ENCODE data around the gene SFT2D2.

Gene SFT2D2

GRCh38 chr1:168234846-168235547 is 9.2 kb downstream of the SFT2D2 start:
- in situ Hi-C loops (cut with MboI; ENCODE audit: low sequenced_read_pairs): no loop called here
- Histone ChIP-seq H3K27me3 (ENCODE audit: low read depth) (no peaks in the 10 kb centered on the region), H3K4me1 (no peaks in the 10 kb centered on the region), H3K4me3 (no peak overlapping the region), H3K9me3 (no peaks in the 10 kb centered on the region), H3K36me3 (replicated peaks) (peaks cover 40% of the 10 kb centered on the region)
- DNase-seq (ENCODE audit: low spot score in 2 of 2): peak; percentile 46 to 60

- Histone ChIP-seq H3K4me3 (no peak overlapping the region), H3K4me1 (no peaks in the 10 kb centered on the region), H3K36me3 (replicated peaks) (peaks cover 44% of the 10 kb centered on the region), H3K9me3 (no peaks in the 10 kb centered on the region), H3K27me3 (ENCODE audit: low read depth) (no peaks in the 10 kb centered on the region)
- in situ Hi-C loops (cut with MboI; ENCODE audit: low sequenced_read_pairs): no loop called here
- DNase-seq (ENCODE audit: low spot score in 2 of 2): no peak
Measured at GRCh38 chr1:168235548-168235885, 9.7 kb downstream of the SFT2D2 start.

GRCh38 chr1:168235937-168236336 is 10.1 kb downstream of the SFT2D2 start:
- H3K27me3 ChIP-seq (ENCODE audit: low read depth): no peaks in the 10 kb centered on the region
- in situ Hi-C loops (cut with MboI; ENCODE audit: low sequenced_read_pairs): no loop called here
- peaks cover 47% of the 10 kb centered on the region for H3K36me3 ChIP-seq (replicated peaks)
- no peak overlapping the region for H3K4me3 ChIP-seq
- no peaks in the 10 kb centered on the region for H3K9me3 ChIP-seq
- H3K4me1 ChIP-seq: no peaks in the 10 kb centered on the region
- DNase-seq (ENCODE audit: low spot score in 2 of 2): no peak

DNA sequence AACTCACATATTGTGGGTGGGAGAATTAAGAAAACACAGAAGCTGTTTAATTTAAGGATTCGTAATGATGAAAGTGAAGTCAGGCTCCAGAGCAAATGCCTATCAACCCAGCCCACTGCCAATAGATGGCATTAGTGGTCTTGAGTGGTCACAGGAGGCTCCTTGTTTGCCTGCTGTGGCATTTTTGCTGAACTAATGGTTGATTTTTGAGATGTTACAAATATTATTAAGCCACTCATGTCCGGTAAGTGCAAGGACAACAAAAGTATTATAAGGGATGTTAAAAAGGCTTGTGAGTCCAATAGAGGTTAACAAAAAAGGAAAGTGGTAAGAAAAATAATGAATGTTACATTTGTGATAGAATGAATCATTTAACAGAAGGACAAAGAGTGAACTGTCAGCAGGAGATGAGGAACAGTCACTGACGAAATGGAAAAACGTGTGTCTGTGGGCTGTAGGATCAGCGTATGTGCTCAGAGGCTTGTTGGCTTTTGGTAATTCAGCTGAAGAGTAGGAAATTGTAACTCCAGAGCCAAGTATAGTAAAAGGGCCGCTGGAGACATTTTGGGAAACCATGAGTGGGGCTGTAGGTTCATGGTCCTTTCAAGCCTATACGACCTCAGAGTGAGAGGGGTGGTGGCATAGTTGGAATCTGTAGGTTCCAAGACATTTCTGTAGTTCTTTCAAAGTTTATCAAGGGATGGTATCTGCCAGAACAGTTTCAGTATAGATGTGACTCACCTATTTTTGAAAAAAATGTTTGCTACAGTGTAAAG is 11.2 kb downstream of the SFT2D2 start:
- in situ Hi-C loops (cut with MboI; ENCODE audit: low sequenced_read_pairs): no loop called here
- H3K36me3 ChIP-seq (replicated peaks): peaks cover 54% of the 10 kb centered on the region

GRCh38 chr1:168243198-168243597 is 17.4 kb downstream of the SFT2D2 start:
- H3K4me1 ChIP-seq: no peaks in the 10 kb centered on the region
- no peak for DNase-seq (ENCODE audit: low spot score in 2 of 2)
- H3K9me3 ChIP-seq: no peaks in the 10 kb centered on the region
- H3K4me3 ChIP-seq: no peak overlapping the region
- peaks cover 62% of the 10 kb centered on the region for H3K36me3 ChIP-seq (replicated peaks)
- in situ Hi-C loops (cut with MboI; ENCODE audit: low sequenced_read_pairs): no loop called here
- H3K27me3 ChIP-seq (ENCODE audit: low read depth): no peaks in the 10 kb centered on the region

More for the DNA sequence above, 11.2 kb downstream of the SFT2D2 start:
- H3K4me1 ChIP-seq: no peaks in the 10 kb centered on the region
- no peaks in the 10 kb centered on the region for H3K9me3 ChIP-seq
- H3K27me3 ChIP-seq (ENCODE audit: low read depth): no peaks in the 10 kb centered on the region
- no peak overlapping the region for H3K4me3 ChIP-seq
- DNase-seq (ENCODE audit: low spot score in 2 of 2): no peak

DNA sequence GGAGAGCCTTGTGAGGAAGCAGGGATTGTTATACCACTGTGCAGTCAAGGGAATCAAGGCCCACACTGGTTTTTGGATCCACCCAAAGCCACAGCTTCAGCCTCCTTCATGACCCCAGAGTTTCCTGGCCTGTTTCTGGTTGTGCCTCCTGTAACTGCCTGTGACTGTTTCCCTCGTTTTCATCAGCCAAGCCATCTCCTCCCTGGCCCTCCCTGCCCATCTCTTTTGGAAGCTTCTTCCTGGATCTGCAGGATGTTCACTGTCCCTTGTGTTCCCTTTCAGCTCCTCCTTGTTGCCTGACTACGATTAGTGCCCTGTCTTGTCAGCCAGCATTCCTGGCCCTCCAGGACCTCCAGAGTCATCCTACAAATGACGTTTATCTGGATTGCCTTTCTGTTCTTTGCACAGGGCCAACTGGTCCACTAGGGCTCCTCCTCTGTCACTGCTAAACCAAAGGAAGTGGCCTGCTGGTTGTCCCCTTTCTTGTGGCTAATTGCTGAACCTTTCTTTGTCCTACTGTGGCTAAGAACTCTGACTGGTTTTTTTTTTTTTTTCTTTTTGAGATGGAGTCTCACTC is 17.9 kb downstream of the SFT2D2 start:
- in situ Hi-C loops (cut with MboI; ENCODE audit: low sequenced_read_pairs): no loop called here
- no peak for DNase-seq (ENCODE audit: low spot score in 2 of 2)

GRCh38 chr1:168245042-168245441 is 19.2 kb downstream of the SFT2D2 start:
- Histone ChIP-seq H3K27me3 (ENCODE audit: low read depth) (no peaks in the 10 kb centered on the region), H3K9me3 (no peaks in the 10 kb centered on the region), H3K36me3 (replicated peaks) (peaks cover 61% of the 10 kb centered on the region), H3K4me3 (no peak overlapping the region), H3K4me1 (no peaks in the 10 kb centered on the region)
- in situ Hi-C loops (cut with MboI; ENCODE audit: low sequenced_read_pairs): no loop called here
- no peak for DNase-seq (ENCODE audit: low spot score in 2 of 2)

More for the DNA sequence above, 17.9 kb downstream of the SFT2D2 start:
- H3K4me1 ChIP-seq: no peaks in the 10 kb centered on the region
- H3K4me3 ChIP-seq: no peak overlapping the region
- peaks cover 64% of the 10 kb centered on the region for H3K36me3 ChIP-seq (replicated peaks)
- H3K27me3 ChIP-seq (ENCODE audit: low read depth): no peaks in the 10 kb centered on the region
- H3K9me3 ChIP-seq: no peaks in the 10 kb centered on the region

- no peak overlapping the region for H3K4me3 ChIP-seq
- peaks cover 54% of the 10 kb centered on the region for H3K36me3 ChIP-seq (replicated peaks)
- H3K27me3 ChIP-seq (ENCODE audit: low read depth): no peaks in the 10 kb centered on the region
- DNase-seq (ENCODE audit: low spot score in 2 of 2): no peak
- no peaks in the 10 kb centered on the region for H3K4me1 ChIP-seq
- H3K9me3 ChIP-seq: no peaks in the 10 kb centered on the region
- in situ Hi-C loops (cut with MboI; ENCODE audit: low sequenced_read_pairs): no loop called here
Measured at GRCh38 chr1:168246506-168246905, 20.7 kb downstream of the SFT2D2 start.

- Histone ChIP-seq H3K4me1 (no peaks in the 10 kb centered on the region), H3K36me3 (replicated peaks) (peaks cover 18% of the 10 kb centered on the region), H3K4me3 (no peak overlapping the region), H3K27me3 (ENCODE audit: low read depth) (no peaks in the 10 kb centered on the region), H3K9me3 (peaks cover 5% of the 10 kb centered on the region; the same call in 1 of the 2 replicates)
- DNase-seq (ENCODE audit: low spot score in 2 of 2): no peak
- in situ Hi-C loops (cut with MboI; ENCODE audit: low sequenced_read_pairs): no loop called here
Measured at GRCh38 chr1:168252204-168252733, 26.5 kb downstream of the SFT2D2 start.

GRCh38 chr1:168256164-168256563 is 30.4 kb downstream of the SFT2D2 start:
- H3K9me3 ChIP-seq: peaks cover 5% of the 10 kb centered on the region; the same call in 1 of the 2 replicates
- DNase-seq (ENCODE audit: low spot score in 2 of 2): no peak
- H3K27me3 ChIP-seq (ENCODE audit: low read depth): no peaks in the 10 kb centered on the region
- peaks cover 4% of the 10 kb centered on the region; the same call in 1 of the 2 replicates for H3K36me3 ChIP-seq (replicated peaks)
- H3K4me1 ChIP-seq: peaks cover 8% of the 10 kb centered on the region
- in situ Hi-C loops (cut with MboI; ENCODE audit: low sequenced_read_pairs): no loop called here
- H3K4me3 ChIP-seq: no peak overlapping the region

- DNase-seq (ENCODE audit: low spot score in 2 of 2): no peak
- Histone ChIP-seq H3K36me3 (replicated peaks) (no peaks in the 10 kb centered on the region; the same call in 1 of the 2 replicates), H3K27me3 (ENCODE audit: low read depth) (no peaks in the 10 kb centered on the region), H3K4me3 (no peak overlapping the region), H3K9me3 (peaks cover 5% of the 10 kb centered on the region; the same call in 1 of the 2 replicates), H3K4me1 (peaks cover 8% of the 10 kb centered on the region)
- in situ Hi-C loops (cut with MboI; ENCODE audit: low sequenced_read_pairs): no loop called here
Measured at GRCh38 chr1:168257397-168257796, 31.6 kb downstream of the SFT2D2 start.

- H3K4me1 ChIP-seq: peaks cover 8% of the 10 kb centered on the region
- H3K36me3 ChIP-seq (replicated peaks): no peaks in the 10 kb centered on the region; the same call in 1 of the 2 replicates
- no peak overlapping the region for H3K4me3 ChIP-seq
- DNase-seq (ENCODE audit: low spot score in 2 of 2): peak in 1 of 2 experiments; percentile 24
- in situ Hi-C loops (cut with MboI; ENCODE audit: low sequenced_read_pairs): no loop called here
- H3K27me3 ChIP-seq (ENCODE audit: low read depth): no peaks in the 10 kb centered on the region
- peaks cover 5% of the 10 kb centered on the region for H3K9me3 ChIP-seq
Measured at GRCh38 chr1:168259567-168259966, 33.8 kb downstream of the SFT2D2 start.

- H3K36me3 ChIP-seq (replicated peaks): no peaks in the 10 kb centered on the region; the same call in 1 of the 2 replicates
- in situ Hi-C loops (cut with MboI; ENCODE audit: low sequenced_read_pairs): no loop called here
Measured at GRCh38 chr1:168260393-168260792, 34.6 kb downstream of the SFT2D2 start.

DNA sequence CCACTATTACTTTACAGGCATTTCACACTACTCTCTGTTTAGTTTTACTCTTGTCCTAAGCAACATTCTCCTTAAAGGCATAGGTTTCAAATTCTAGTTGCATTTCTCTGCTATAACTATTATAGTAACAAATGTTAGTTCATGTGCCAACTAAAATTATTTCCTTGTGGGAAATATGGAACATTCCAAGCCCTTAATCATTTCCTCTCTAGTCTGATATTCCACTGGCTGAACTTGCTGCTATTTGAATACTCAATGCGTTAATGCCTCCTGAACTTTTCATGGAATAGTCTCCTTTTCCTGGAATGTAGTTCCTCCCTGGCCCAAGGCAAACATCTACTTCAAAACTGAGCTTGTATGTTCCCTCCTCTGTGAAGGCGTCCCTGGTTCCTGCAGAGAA is 35.6 kb downstream of the SFT2D2 start:
- Histone ChIP-seq H3K4me3 (no peak overlapping the region), H3K4me1 (peaks cover 8% of the 10 kb centered on the region), H3K27me3 (ENCODE audit: low read depth) (no peaks in the 10 kb centered on the region), H3K36me3 (replicated peaks) (no peaks in the 10 kb centered on the region; the same call in 1 of the 2 replicates), H3K9me3 (no peaks in the 10 kb centered on the region; the same call in none of the 2 replicates)
- DNase-seq (ENCODE audit: low spot score in 2 of 2): no peak
- in situ Hi-C loops (cut with MboI; ENCODE audit: low sequenced_read_pairs): no loop called here

More at GRCh38 chr1:168260393-168260792, 34.6 kb downstream of the SFT2D2 start:
- Histone ChIP-seq H3K4me1 (peaks cover 8% of the 10 kb centered on the region), H3K4me3 (no peak overlapping the region), H3K9me3 (peaks cover 5% of the 10 kb centered on the region), H3K27me3 (ENCODE audit: low read depth) (no peaks in the 10 kb centered on the region)
- no peak for DNase-seq (ENCODE audit: low spot score in 2 of 2)
